ENCODE measurements around the gene C6orf62.
"Not testable (repeated sequence)": the region's sequence is repeated elsewhere in the genome, so short reads cannot be mapped to it uniquely, and the experiment has no call there.

Gene C6orf62

DNA sequence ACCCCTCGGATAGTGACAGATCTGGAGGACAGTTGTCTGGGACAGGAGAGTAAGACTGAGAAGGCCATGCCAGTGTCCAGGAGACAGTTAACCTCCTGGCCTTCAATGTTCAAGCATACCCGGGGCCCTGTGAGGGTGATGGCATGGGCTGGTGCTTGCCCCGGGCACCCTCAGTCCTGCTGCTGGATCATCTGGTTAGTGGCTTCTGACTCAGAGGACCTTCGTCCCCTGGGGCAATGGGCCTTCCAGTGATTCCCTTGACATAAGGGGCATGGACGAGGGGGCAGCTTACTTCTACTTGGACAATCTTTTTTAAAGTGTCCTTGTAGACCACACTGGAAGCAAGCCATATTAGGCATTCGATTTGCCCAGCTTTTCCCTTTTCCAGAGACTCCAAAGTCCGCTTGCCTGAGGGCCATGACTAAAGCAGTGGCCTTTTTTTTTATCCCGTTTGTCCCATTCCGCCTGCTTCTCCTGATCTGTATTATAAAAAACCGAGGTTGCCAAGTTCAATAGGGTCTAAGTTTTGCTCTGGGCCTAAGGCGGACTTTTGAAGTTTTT lies 40.1 kb downstream of the C6orf62 start:
- H3K9me3 ChIP-seq (ENCODE audit: control insufficient read depth in 1 of 2, low read length in 2 of 2); H3K27ac ChIP-seq (ENCODE audit: low read length): not testable (repeated sequence)

GRCh38 chr6:24673625-24674024 lies 45.3 kb downstream of the C6orf62 start:
- H3K27me3 ChIP-seq (ENCODE audit: low read depth, low read length), result no peaks in the 10 kb centered on the region
- H3K9me3 ChIP-seq (ENCODE audit: control insufficient read depth in 1 of 2, low read length in 2 of 2), result no peaks in the 10 kb centered on the region
- H3K4me1 ChIP-seq (ENCODE audit: control insufficient read depth in 1 of 2, insufficient read depth in 2 of 2, low read length in 2 of 2), result peaks cover 0 to 1% of the 10 kb centered on the region in 2 donors
- H3K4me3 ChIP-seq (ENCODE audit: low read depth in 1 of 2, low read length in 2 of 2), result no peak overlapping the region
- no peaks in the 10 kb centered on the region for H3K36me3 ChIP-seq (ENCODE audit: control insufficient read depth in 1 of 2, insufficient read depth in 2 of 2, low read length in 2 of 2)
- no peak overlapping the region for H3K27ac ChIP-seq (ENCODE audit: low read length)

More for the DNA sequence above, 40.1 kb downstream of the C6orf62 start:
- not testable (repeated sequence) for H3K4me3 ChIP-seq (ENCODE audit: low read depth in 1 of 2, low read length in 2 of 2); H3K36me3 ChIP-seq (ENCODE audit: control insufficient read depth in 1 of 2, insufficient read depth in 2 of 2, low read length in 2 of 2); H3K27me3 ChIP-seq (ENCODE audit: low read depth, low read length); H3K4me1 ChIP-seq (ENCODE audit: control insufficient read depth in 1 of 2, insufficient read depth in 2 of 2, low read length in 2 of 2)

GRCh38 chr6:24672620-24673182 lies 46.3 kb downstream of the C6orf62 start:
- no peaks in the 10 kb centered on the region for H3K27me3 ChIP-seq (ENCODE audit: low read depth, low read length)
- peaks cover 0 to 11% of the 10 kb centered on the region in 2 donors for H3K4me1 ChIP-seq (ENCODE audit: control insufficient read depth in 1 of 2, insufficient read depth in 2 of 2, low read length in 2 of 2)
- no peak overlapping the region for H3K4me3 ChIP-seq (ENCODE audit: low read depth in 1 of 2, low read length in 2 of 2)
- H3K36me3 ChIP-seq (ENCODE audit: control insufficient read depth in 1 of 2, insufficient read depth in 2 of 2, low read length in 2 of 2), result no peaks in the 10 kb centered on the region
- no peaks in the 10 kb centered on the region for H3K9me3 ChIP-seq (ENCODE audit: control insufficient read depth in 1 of 2, low read length in 2 of 2)
- H3K27ac ChIP-seq (ENCODE audit: low read length), result no peak overlapping the region

- H3K4me3 ChIP-seq (ENCODE audit: low read depth in 1 of 2, low read length in 2 of 2); H3K27me3 ChIP-seq (ENCODE audit: low read depth, low read length); H3K36me3 ChIP-seq (ENCODE audit: control insufficient read depth in 1 of 2, insufficient read depth in 2 of 2, low read length in 2 of 2); H3K9me3 ChIP-seq (ENCODE audit: control insufficient read depth in 1 of 2, low read length in 2 of 2); H3K27ac ChIP-seq (ENCODE audit: low read length): not testable (repeated sequence)
- peaks cover 0 to 13% of the 10 kb centered on the region in 2 donors for H3K4me1 ChIP-seq (ENCODE audit: control insufficient read depth in 1 of 2, insufficient read depth in 2 of 2, low read length in 2 of 2)
These were observed 47.9 kb downstream of the C6orf62 start for GRCh38 chr6:24671077-24671476.

- H3K27me3 ChIP-seq (ENCODE audit: low read depth, low read length); H3K4me3 ChIP-seq (ENCODE audit: low read depth in 1 of 2, low read length in 2 of 2); H3K9me3 ChIP-seq (ENCODE audit: control insufficient read depth in 1 of 2, low read length in 2 of 2); H3K36me3 ChIP-seq (ENCODE audit: control insufficient read depth in 1 of 2, insufficient read depth in 2 of 2, low read length in 2 of 2); H3K27ac ChIP-seq (ENCODE audit: low read length): not testable (repeated sequence)
- peaks cover under 1 to 18% of the 10 kb centered on the region in 2 donors for H3K4me1 ChIP-seq (ENCODE audit: control insufficient read depth in 1 of 2, insufficient read depth in 2 of 2, low read length in 2 of 2)
These were observed 48.5 kb downstream of the C6orf62 start for GRCh38 chr6:24670492-24670891.

DNA sequence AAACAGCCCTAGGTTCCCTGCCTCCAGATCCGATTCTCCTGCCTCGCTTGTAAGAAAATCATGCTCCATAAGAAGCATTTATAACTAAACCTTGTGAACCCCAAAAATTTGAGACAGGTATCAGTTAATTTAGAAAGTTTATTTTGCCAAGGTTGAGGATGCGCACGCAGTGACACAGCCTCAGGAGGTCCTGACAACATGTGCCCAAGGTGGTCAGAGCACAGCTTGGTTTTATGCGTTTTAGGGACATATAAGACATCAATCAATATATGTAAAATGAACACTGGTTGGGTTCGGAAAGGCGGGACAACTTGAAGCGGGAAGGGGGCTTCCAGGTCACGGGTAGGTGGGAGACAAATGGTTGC lies 50.0 kb downstream of the C6orf62 start:
- Histone ChIP-seq H3K27ac (ENCODE audit: low read length) (no peak overlapping the region), H3K4me3 (ENCODE audit: low read depth in 1 of 2, low read length in 2 of 2) (no peak overlapping the region), H3K4me1 (ENCODE audit: control insufficient read depth in 1 of 2, insufficient read depth in 2 of 2, low read length in 2 of 2) (peaks cover 10 to 27% of the 10 kb centered on the region in 2 donors), H3K9me3 (ENCODE audit: control insufficient read depth in 1 of 2, low read length in 2 of 2) (no peaks in the 10 kb centered on the region), H3K27me3 (ENCODE audit: low read depth, low read length) (no peaks in the 10 kb centered on the region), H3K36me3 (ENCODE audit: control insufficient read depth in 1 of 2, insufficient read depth in 2 of 2, low read length in 2 of 2) (peaks cover 3 to 8% of the 10 kb centered on the region in 2 donors)

DNA sequence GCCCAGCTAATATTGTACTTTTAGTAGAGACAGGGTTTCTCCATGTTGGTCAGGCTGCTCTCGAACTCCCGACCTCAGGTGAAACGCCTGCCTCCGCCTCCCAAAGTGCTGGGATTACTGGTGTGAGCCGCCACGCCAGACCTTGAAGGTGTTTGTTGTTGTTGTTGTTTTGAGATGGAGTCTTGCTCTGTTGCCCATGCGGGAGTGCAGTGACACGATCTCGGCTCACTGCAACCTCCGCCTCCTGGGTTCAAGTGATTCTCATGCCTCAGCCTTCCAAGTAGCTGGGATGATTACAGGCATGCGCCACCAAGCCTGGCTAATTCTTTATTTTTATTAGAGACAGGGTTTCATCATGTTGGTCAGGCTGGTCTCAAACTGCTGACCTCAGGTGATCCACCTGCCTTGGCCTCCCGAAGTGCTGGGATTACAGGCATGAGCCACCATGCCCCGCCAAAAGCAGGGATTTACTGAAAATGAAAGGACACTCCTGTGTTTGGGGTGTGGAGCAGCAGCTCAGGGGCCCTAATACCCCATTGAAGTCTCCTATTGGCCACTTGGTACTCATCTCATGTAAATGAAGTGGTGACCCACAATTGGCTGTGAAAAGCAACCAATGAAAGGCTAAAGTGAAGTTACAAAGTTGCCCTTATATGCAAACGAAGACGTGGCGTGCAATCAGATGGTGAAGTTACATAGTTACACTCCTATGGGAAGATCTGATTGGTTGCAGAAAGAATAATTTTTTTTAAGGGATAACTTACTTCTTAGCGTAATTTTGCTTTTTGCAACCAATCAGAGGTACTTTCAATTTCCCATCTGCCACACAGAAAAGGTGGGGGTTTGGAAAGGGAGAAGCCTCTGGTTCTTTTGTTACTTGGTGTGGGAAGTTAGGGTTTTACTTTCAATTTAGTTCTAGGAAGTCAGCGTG lies 50.6 kb downstream of the C6orf62 start:
- H3K27ac ChIP-seq (ENCODE audit: low read length), result peak overlapping the region; percentile 97
- H3K4me3 ChIP-seq (ENCODE audit: low read depth in 1 of 2, low read length in 2 of 2), result peak overlapping the region; percentile 76 to 100
- peaks cover 10 to 32% of the 10 kb centered on the region in 2 donors for H3K4me1 ChIP-seq (ENCODE audit: control insufficient read depth in 1 of 2, insufficient read depth in 2 of 2, low read length in 2 of 2)
- not testable (repeated sequence) for H3K9me3 ChIP-seq (ENCODE audit: control insufficient read depth in 1 of 2, low read length in 2 of 2); H3K27me3 ChIP-seq (ENCODE audit: low read depth, low read length)
- H3K36me3 ChIP-seq (ENCODE audit: control insufficient read depth in 1 of 2, insufficient read depth in 2 of 2, low read length in 2 of 2), result peaks cover 4 to 14% of the 10 kb centered on the region in 2 donors

- Histone ChIP-seq H3K4me3 (ENCODE audit: low read depth in 1 of 2, low read length in 2 of 2) (peak overlapping the region; percentile 76 to 100), H3K27ac (ENCODE audit: low read length) (peak overlapping the region; percentile 97), H3K9me3 (ENCODE audit: control insufficient read depth in 1 of 2, low read length in 2 of 2) (no peaks in the 10 kb centered on the region), H3K36me3 (ENCODE audit: control insufficient read depth in 1 of 2, insufficient read depth in 2 of 2, low read length in 2 of 2) (peaks cover 9 to 23% of the 10 kb centered on the region in 2 donors), H3K27me3 (ENCODE audit: low read depth, low read length) (no peaks in the 10 kb centered on the region), H3K4me1 (ENCODE audit: control insufficient read depth in 1 of 2, insufficient read depth in 2 of 2, low read length in 2 of 2) (peaks cover 10 to 37% of the 10 kb centered on the region in 2 donors)
These were observed 51.6 kb downstream of the C6orf62 start for GRCh38 chr6:24667378-24667803.

DNA sequence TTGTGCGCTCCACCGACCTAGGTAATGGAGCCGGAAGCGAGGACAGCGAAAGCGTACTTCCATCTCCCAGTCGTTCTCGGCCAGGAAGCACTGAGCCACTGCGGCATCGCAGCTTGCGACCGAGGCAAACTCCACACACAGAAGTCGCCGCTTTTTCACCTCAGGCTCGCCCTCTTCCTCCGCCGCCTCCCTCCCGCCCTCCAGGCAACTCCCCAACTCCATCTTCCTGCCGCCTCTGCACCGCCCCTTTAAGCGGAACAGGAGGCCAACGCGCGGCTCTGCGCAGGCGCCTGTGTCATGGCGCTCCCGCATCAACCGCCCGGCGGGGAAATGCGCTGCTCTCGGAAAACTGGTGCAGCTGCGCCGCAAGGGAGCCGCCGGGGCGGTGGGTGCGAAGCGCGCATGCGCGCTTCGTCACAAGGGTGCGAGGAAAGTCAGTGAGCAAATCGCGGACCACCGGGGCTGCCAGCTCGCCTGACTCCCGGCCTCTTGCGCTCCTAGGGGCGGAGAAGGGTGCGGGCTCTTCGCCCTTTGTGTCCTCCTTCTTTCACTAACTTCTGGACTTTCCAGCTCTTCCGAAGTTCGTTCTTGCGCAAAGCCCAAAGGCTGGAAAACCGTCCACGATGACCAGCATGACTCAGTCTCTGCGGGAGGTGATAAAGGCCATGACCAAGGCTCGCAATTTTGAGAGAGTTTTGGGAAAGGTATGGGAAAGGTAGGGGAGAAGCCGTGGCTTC lies 52.1 kb downstream of the C6orf62 start, which contains the start of the genes ACOT13 and TDP2:
Gene ACOT13 (plus strand): TSS at position 437 of the 737 bp plus-strand sequence. CDS start 187 bp downstream, at position 624.
Gene TDP2 (minus strand): TSS at position 259 of the 737 bp plus-strand sequence. CDS start 37 bp downstream, at position 222.
- Histone ChIP-seq H3K36me3 (ENCODE audit: control insufficient read depth in 1 of 2, insufficient read depth in 2 of 2, low read length in 2 of 2) (peaks cover 9 to 28% of the 10 kb centered on the region in 2 donors), H3K27me3 (ENCODE audit: low read depth, low read length) (no peaks in the 10 kb centered on the region), H3K27ac (ENCODE audit: low read length) (peak within 1 kb of the TSS; percentile 97), H3K4me3 (ENCODE audit: low read depth in 1 of 2, low read length in 2 of 2) (peak within 1 kb of the TSS; percentile 76 to 100), H3K9me3 (ENCODE audit: control insufficient read depth in 1 of 2, low read length in 2 of 2) (no peaks in the 10 kb centered on the region), H3K4me1 (ENCODE audit: control insufficient read depth in 1 of 2, insufficient read depth in 2 of 2, low read length in 2 of 2) (peaks cover 10 to 37% of the 10 kb centered on the region in 2 donors)

GRCh38 chr6:24666097-24666640 lies 52.8 kb downstream of the C6orf62 start:
- H3K4me1 ChIP-seq (ENCODE audit: control insufficient read depth in 1 of 2, insufficient read depth in 2 of 2, low read length in 2 of 2), result peaks cover 10 to 37% of the 10 kb centered on the region in 2 donors
- H3K27ac ChIP-seq (ENCODE audit: low read length), result peak overlapping the region; percentile 97
- H3K9me3 ChIP-seq (ENCODE audit: control insufficient read depth in 1 of 2, low read length in 2 of 2), result no peaks in the 10 kb centered on the region
- peak overlapping the region; percentile 76 to 100 for H3K4me3 ChIP-seq (ENCODE audit: low read depth in 1 of 2, low read length in 2 of 2)
- no peaks in the 10 kb centered on the region for H3K27me3 ChIP-seq (ENCODE audit: low read depth, low read length)
- peaks cover 9 to 28% of the 10 kb centered on the region in 2 donors for H3K36me3 ChIP-seq (ENCODE audit: control insufficient read depth in 1 of 2, insufficient read depth in 2 of 2, low read length in 2 of 2)
